ENCODE measurements around the gene PAX5. TPM values are rescaled to one million over a fixed set of nuclear protein-coding genes. Genes with fewer than 3 reads are reported as not detected.

PAX5 gene
- total RNA-seq, 1 donor from 2014 or later = 0.44 TPM

DNA sequence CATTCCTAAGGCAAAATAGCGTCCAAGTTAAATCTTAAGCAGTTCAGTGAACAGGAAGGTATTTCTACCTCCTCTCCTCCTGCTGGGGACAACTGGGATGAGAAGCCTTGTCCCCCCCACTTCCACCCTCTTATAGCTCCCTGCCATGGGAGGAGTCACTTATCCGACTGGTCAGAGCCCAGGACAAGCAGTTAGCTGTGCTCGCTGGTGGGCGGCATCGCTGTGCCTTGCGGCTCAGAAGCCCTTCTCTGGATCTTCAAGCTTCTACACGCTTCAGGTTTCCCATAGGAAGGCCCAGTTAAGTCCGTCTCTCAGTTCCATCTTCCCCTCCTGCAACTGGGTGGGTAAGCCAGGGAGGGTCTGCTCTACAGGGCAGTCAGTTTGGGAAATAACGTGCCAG lies 77.2 kb downstream of the PAX5 start:
- ATAC-seq = no peak

DNA sequence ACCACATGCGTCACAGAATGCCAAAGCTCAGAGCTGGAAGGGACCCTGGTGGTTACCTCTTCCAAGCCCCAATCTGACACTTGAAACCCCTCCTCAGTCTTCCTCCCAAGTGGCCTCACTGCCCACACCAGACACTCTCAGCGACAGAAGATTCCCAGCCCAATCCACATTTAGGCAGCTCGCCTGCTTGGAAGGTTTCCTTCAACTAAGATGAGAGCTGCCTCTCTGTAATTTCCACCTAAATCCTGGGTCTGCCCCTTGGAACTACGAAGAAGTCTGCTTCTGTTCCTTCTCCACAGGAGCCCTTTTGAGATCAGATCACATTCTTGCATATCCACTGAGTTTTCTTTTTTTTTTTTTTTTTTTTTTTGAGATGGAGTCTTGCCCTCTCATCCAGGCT lies 83.7 kb downstream of the PAX5 start:
- no peak for ATAC-seq

- ATAC-seq = no peak
Observed at GRCh38 chr9:36949466-36949865, 84.6 kb downstream of the PAX5 start.

DNA sequence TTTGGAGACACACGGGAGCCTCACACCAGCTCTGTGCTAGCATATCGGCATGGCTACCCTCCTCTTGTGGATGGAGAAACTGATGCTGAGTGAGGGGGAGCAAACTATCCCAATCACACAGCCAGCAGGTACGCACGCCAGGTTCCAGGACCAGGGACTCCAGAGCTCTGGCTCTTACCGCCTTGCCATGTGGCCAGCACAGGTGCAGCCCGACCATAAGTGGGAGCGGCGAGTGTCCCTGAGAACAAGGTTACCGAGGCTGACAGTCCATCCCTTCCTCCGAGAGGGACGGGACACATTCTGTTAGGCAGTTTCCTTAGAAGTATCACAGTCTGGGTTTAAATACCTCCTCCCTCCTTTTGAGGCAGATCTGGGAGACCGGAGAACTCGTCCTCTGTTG lies 86.0 kb downstream of the PAX5 start:
- no peak for ATAC-seq

GRCh38 chr9:36946653-36947052 lies 87.4 kb downstream of the PAX5 start:
- ATAC-seq = no peak

DNA sequence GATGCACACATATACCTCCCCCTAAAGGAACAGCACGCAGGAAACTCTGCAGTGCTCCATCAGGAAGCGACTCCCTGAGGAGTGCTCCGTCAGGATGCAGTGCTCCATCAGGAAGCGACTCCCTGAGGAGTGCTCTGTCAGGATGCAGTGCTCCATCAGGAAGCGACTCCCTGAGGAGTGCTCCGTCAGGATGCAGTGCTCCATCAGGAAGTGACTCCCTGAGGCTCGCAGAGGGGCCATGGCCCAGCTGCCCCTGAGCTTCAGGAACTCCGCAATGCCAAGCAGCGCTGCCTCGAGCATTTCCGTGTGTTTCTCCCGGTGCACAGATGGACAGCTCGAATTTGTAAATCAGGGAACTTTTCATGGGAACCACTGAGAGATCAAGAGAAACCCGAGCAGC lies 88.1 kb downstream of the PAX5 start:
- no peak for ATAC-seq

DNA sequence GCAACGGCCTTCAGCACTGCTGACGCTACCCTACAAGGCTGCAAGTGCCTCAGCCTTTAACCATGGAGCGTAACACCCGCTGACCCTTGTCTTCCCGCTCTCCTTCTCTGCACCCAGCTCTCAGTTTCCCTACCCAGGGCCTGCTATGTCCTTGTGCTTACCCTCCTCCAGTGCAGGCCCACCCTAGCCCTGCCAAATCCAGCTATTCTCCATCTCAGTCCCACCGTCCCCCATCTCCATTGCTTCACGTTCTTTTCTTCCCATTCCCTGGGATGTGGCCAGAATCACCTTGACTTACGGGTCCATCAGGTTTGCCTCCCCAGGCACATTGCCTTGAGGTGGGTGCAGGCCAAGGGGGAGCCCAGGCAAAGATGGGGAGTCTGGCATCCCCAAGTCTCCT lies 91.2 kb downstream of the PAX5 start:
- ATAC-seq = peak; percentile 31

- ATAC-seq = no peak
Observed at GRCh38 chr9:36941441-36941840, 92.6 kb downstream of the PAX5 start.

DNA sequence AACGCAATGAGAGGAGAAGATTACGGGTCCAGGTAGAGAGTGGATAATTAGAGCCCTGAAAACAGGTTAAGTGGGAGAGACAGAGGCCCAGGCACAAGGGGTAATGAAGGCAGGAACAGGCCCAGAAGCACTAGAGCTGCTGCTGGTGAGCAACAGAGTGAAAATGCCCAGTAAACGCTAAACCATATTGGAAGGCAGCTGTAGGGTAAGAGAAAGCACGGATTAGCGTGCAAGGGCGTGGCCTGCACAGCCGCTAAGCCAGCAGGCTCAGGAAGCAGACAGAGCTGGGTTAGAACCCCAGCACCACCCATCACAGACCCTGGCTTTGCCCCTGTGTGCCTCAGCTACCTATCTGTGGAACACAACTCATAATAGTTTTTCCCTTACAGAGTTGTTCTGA lies 93.2 kb downstream of the PAX5 start:
- no peak for ATAC-seq

DNA sequence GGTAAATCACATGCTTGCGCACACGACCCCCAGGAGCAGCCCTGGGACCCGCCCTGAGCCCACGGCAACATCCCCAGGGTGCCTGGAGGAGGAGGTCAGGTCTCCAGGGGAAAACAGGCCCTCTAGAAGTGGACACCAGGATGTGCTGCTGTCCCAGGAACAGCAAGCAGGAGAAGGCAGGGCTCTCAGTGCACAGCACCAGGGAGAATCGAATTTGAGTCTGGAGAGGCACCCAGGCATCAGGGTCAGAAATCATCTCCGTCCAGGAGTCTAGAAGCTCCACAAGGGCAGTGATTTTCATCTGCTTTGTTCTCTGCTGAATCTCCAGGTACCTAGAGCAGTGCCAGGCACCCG lies 93.6 kb downstream of the PAX5 start:
- ATAC-seq = no peak

DNA sequence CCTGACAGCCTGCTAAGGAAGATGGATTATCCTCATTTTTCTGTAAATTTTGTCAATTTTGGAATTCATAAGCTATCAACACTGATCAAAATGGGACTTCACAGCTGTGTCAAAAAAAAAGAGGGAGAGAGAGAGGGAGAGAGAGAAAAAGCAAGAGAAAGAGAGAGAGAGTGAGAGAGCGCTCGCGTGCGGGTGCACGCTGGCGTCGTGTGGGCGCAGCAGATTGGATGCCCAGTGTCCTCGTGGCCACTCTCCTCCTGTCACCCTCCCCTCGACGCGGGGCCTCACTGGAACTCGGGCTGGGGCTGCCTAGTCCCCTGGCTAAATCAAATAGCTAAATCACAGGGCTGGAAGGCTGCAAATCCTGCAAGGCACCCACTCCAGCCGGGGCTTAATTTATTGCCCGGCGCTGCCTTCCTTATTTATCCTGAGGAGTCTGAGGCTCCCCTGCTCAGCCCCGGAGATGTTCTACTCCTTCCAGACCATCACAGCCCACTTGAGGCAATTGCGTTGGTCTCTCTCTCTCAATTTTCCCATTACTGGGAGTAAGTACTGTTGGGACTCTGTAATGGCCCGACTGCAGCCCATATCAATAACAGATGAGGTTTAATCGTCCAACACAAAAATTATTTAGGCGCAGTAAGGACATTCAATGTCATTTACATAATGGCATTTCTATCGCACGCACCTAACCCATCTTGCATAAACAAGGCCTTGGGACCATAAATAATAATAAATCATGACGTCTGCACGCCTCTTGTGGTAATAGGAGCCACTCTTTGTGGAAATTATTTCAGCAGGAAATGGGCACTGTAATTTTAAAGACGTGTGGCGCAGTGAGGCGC lies 94.2 kb downstream of the PAX5 start:
- no peak for ATAC-seq

GRCh38 chr9:36939214-36939613 lies 94.9 kb downstream of the PAX5 start:
- ATAC-seq = no peak

GRCh38 chr9:36938617-36939016 lies 95.5 kb downstream of the PAX5 start:
- ATAC-seq = no peak

- ATAC-seq = no peak
Observed at GRCh38 chr9:36937951-36938350, 96.1 kb downstream of the PAX5 start.

- no peak for ATAC-seq
Observed at GRCh38 chr9:36937346-36937745, 96.7 kb downstream of the PAX5 start.

DNA sequence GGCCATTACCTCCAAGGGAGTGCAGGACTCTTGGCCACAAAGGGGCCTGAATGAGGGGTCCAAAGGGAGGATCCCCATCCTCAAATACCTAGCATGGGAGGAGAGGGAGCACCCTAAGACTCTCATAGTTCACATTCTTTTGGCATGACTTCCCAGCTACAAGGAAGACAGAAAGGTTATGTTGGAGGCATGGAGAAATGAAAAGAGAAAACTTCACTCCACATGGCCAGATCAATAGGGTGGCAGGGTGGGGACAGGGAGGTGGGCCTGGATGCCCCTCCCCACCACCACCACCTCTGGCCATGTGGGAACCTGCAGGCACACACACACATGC lies 97.6 kb downstream of the PAX5 start:
- ATAC-seq = no peak

- peak; percentile 59 for ATAC-seq
Observed at GRCh38 chr9:36935768-36936497, 98.1 kb downstream of the PAX5 start.

GRCh38 chr9:36935332-36935731 lies 98.7 kb downstream of the PAX5 start:
- no peak for ATAC-seq

GRCh38 chr9:36934478-36935065 lies 99.5 kb downstream of the PAX5 start:
- ATAC-seq = no peak

DNA sequence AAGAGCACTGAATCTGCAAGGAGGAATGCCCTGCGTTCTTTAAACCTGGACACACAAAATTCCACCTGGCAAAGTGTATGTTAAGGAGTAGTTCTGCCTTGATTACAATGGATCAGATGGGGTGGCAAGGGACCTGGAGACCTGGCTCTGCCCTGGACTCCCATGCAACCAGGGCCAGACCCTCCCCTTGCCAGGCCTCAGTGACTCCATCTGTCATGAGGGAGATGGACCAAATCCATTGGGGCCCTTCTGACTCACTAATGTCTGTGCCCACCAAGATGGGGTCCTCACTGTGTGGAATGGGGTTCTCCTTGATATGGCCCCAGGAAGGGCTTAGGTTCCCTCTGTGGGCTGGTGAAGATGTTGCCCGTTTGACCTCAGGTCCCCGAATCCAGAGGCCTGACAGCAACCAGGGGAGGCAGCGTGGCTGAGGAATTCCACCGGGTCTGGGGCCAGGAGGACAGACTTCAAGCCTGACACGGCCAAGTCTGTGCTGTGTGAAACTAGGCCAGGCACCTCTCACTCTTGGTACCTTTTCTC lies 100.3 kb downstream of the PAX5 start:
- ATAC-seq = no peak

DNA sequence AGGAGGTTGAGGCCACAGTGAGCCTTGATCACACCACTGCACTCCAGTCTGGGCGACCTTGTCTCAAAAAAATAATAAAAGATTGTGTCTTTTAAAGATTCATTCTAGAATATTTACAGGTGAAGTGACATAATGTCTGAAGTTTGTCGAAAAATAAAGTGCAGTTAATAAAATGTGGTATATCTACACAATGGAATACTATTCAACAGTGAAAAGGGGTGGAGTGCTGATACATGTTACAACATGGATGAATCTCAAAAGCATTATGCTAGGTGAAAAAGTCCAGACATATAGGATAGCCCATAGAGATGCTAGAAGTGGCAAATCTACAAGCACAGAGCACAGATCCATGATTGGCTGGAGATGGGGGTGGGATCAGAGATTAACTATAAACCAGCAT lies 101.9 kb downstream of the PAX5 start:
- no peak for ATAC-seq

DNA sequence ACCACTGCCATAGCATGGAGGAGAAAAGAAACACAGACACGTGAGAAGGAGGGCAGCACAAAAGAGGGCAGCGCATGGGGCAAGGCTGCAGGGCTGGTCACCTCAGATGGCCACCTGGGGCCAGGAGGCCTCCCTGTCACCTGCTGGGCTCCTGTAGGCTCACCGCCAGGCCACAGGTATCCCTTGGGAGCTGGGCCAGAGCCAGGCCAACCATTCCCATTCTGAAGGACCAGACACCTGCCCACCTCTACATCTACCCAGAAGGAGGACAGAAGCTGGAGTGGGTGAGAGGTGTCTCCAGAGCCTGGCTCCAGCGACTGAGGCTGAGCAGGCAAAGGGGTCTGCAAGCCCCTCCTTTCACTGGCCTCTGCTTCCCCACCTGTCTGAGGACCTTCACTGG lies 103.1 kb downstream of the PAX5 start:
- no peak for ATAC-seq

DNA sequence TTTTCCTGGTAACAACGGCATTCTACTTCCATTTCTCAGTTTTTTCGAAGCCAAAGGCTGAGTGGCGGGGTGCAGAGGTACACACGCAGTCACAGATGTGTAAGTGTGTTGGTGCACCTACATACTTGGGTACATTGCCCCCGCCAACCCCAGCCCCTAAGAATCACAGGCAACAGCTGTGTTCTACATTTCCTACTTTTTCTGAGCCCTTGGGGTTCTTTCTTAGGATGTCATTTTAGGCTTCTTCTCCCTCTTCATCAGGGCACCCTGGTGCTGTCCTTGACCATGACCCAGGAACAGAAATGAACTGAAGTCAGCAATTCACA lies 104.8 kb downstream of the PAX5 start:
- ATAC-seq = no peak

Measured in esophagus mucosa (tissue), 1 donor.